Kidney epithelial cell (primary cell): ENCODE data around the gene ARL5C. TPM values are rescaled to one million over a fixed set of nuclear protein-coding genes. Genes with fewer than 3 reads are reported as not detected.

Experiments
- DNase-seq: peaks from one replicate; pipeline ENCODE4 v3.0.0-alpha.2; 2010; ENCODE audit warnings: low read depth
- H3K27me3 ChIP-seq: 2 replicates; pipeline ENCODE4 v1.6.0; 2011; ENCODE audit warnings: low read length; ENCODE audit not compliant: control insufficient read depth, insufficient read depth
- H3K36me3 ChIP-seq: 2 replicates; pipeline ENCODE4 v1.5.1; 2011; ENCODE audit warnings: low read length; ENCODE audit not compliant: control insufficient read depth, insufficient read depth
- H3K4me3 ChIP-seq: 2 replicates; pipeline ENCODE4 v1.5.1; 2011; ENCODE audit warnings: low read depth, mild to moderate bottlenecking, control low read depth, low read length
- CTCF ChIP-seq: IDR thresholded peaks from 2 replicates; pipeline ENCODE4 v1.5.1; 2011; ENCODE audit warnings: mild to moderate bottlenecking, moderate library complexity, low read length, control low read depth, inconsistent platforms; ENCODE audit not compliant: insufficient read depth, poor library complexity, severe bottlenecking
- total RNA-seq: library from RNA; depleted of rRNA; stranded (reverse); fragments of >200 nt; gene quantifications from 2 replicates; pipeline ENCODE4 v1.2.3, GENCODE V29; 2015

The ARL5C gene
- total RNA-seq, 1 donor from 2014 or later: not detected

GRCh38 chr17:39183720-39184119 is 17.8 kb upstream of the ARL5C start:
- no peaks in the 10 kb centered on the region for H3K27me3 ChIP-seq
- H3K36me3 ChIP-seq: peaks cover 2% of the 10 kb centered on the region
- TF ChIP-seq CTCF: no peak
- H3K4me3 ChIP-seq: no peak overlapping the region
- DNase-seq: no peak

GRCh38 chr17:39183045-39183444 is 17.1 kb upstream of the ARL5C start:
- H3K27me3 ChIP-seq: no peaks in the 10 kb centered on the region
- peaks cover 2% of the 10 kb centered on the region for H3K36me3 ChIP-seq
- no peak overlapping the region for H3K4me3 ChIP-seq
- TF ChIP-seq CTCF: no peak
- no peak for DNase-seq

GRCh38 chr17:39181303-39181702 is 15.3 kb upstream of the ARL5C start:
- DNase-seq: no peak
- Histone ChIP-seq H3K27me3 (no peaks in the 10 kb centered on the region), H3K4me3 (no peak overlapping the region), H3K36me3 (peaks cover 2% of the 10 kb centered on the region)
- no peak for TF ChIP-seq CTCF

GRCh38 chr17:39178536-39178935 is 12.6 kb upstream of the ARL5C start:
- no peak for TF ChIP-seq CTCF
- Histone ChIP-seq H3K27me3 (no peaks in the 10 kb centered on the region), H3K4me3 (no peak overlapping the region), H3K36me3 (peaks cover 2% of the 10 kb centered on the region)
- no peak for DNase-seq

- DNase-seq: no peak
- Histone ChIP-seq H3K27me3 (no peaks in the 10 kb centered on the region), H3K4me3 (no peak overlapping the region), H3K36me3 (peaks cover 2% of the 10 kb centered on the region)
- TF ChIP-seq CTCF: no peak
Measured at GRCh38 chr17:39177256-39177655, 11.3 kb upstream of the ARL5C start.

- Histone ChIP-seq H3K4me3 (no peak overlapping the region), H3K36me3 (peaks cover 2% of the 10 kb centered on the region), H3K27me3 (no peaks in the 10 kb centered on the region)
- DNase-seq: no peak
- TF ChIP-seq CTCF: no peak
Measured at GRCh38 chr17:39175695-39176093, 9.7 kb upstream of the ARL5C start.
